IMR-90 (cell line): ENCODE measurements around the gene SOSTDC1.

ENCODE experiments used
- BHLHE40 ChIP-seq: fragments of 150-350 bp; IDR thresholded peaks from 2 replicates; pipeline ENCODE4 v1.6.1; 2016; ENCODE audit warnings: mild to moderate bottlenecking, low read depth, low read length
- MAZ ChIP-seq: IDR thresholded peaks from 2 replicates; pipeline ENCODE4 v1.6.1; 2012; ENCODE audit warnings: low read depth, mild to moderate bottlenecking, low read length, improper control_type of control experiment, moderate library complexity, borderline replicate concordance
- MXI1 ChIP-seq: IDR thresholded peaks from 2 replicates; pipeline ENCODE4 v1.6.1; 2012; ENCODE audit warnings: low read depth, mild to moderate bottlenecking, low read length, moderate library complexity, borderline replicate concordance
- POLR2A ChIP-seq: IDR thresholded peaks from 2 replicates; pipeline ENCODE4 v1.6.1; 2012; ENCODE audit warnings: mild to moderate bottlenecking, low read depth, low read length
- RFX5 ChIP-seq: IDR thresholded peaks from 2 replicates; pipeline ENCODE4 v1.8.0; 2012; ENCODE audit warnings: low read depth, mild to moderate bottlenecking, low read length, moderate library complexity
- TF ChIP-seq, protein P1 (sequence below): conservative IDR thresholded peaks from 2 replicates; pipeline ENCODE4 v1.5.1; 2012; ENCODE audit warnings: mild to moderate bottlenecking, low read depth, low read length, improper control_type of control experiment
- TF ChIP-seq, protein P2 (sequence below): fragments of 150-350 bp; IDR thresholded peaks from 2 replicates; pipeline ENCODE4 v1.6.1; 2016; ENCODE audit warnings: low read depth, mild to moderate bottlenecking, low read length, moderate library complexity, borderline replicate concordance

DNA sequence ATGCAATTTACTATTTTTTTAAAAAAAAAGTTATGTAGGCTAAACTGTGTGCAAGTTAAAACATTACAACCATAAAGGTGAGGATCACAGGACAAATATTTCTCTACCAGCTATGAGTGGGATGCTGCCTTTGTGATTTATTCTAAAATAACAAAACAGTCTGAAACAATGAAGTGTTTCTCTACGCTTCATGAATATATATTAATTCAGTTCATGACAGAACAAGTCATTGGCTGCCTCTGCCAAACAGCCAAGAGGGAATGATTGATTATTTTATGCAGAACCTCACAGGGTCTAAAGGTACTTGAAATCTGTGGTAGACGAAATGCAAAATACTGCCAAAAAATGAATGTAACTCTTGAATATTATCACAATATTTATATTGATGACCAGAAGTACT lies 29.0 kb upstream of the SOSTDC1 start:
- TF ChIP-seq POLR2A (no peak), MXI1 (no peak), BHLHE40 (no peak), RFX5 (no peak), MAZ (no peak)
- TF ChIP-seq, protein P1, sequence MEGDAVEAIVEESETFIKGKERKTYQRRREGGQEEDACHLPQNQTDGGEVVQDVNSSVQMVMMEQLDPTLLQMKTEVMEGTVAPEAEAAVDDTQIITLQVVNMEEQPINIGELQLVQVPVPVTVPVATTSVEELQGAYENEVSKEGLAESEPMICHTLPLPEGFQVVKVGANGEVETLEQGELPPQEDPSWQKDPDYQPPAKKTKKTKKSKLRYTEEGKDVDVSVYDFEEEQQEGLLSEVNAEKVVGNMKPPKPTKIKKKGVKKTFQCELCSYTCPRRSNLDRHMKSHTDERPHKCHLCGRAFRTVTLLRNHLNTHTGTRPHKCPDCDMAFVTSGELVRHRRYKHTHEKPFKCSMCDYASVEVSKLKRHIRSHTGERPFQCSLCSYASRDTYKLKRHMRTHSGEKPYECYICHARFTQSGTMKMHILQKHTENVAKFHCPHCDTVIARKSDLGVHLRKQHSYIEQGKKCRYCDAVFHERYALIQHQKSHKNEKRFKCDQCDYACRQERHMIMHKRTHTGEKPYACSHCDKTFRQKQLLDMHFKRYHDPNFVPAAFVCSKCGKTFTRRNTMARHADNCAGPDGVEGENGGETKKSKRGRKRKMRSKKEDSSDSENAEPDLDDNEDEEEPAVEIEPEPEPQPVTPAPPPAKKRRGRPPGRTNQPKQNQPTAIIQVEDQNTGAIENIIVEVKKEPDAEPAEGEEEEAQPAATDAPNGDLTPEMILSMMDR, result no peak
- TF ChIP-seq, protein P2, sequence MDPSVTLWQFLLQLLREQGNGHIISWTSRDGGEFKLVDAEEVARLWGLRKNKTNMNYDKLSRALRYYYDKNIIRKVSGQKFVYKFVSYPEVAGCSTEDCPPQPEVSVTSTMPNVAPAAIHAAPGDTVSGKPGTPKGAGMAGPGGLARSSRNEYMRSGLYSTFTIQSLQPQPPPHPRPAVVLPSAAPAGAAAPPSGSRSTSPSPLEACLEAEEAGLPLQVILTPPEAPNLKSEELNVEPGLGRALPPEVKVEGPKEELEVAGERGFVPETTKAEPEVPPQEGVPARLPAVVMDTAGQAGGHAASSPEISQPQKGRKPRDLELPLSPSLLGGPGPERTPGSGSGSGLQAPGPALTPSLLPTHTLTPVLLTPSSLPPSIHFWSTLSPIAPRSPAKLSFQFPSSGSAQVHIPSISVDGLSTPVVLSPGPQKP, result no peak
